ENCODE measurements around the gene SNX17. TPM values are rescaled to one million over a fixed set of nuclear protein-coding genes. Genes with fewer than 3 reads are reported as not detected.
A peak's percentile ranks its signal among the peaks of the same experiment; 100 is the strongest.

SNX17 gene
- total RNA-seq, 1 donor from 2014 or later: 90.5 TPM

DNA sequence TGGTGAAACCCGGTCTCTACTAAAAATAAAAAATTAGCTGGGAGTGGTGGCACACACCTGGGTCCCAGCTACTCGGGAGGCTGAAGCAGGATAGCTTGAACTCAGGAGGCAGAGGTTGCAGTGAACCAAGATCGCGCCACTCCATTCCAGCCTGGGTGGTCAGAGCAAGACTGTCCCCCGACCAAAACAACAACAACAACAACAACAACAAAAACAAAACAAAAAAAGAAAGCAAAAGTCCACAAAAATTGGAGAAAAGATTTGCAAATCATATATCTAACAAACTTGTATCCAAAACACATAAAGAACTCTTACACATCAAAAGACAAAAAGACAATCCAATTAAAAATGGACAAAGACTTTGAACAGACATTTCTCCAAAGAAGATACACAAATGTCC lies 28.5 kb downstream of the SNX17 start:
- Mint-ChIP-seq H3K27ac (ENCODE audit: unreplicated experiment) (no peak overlapping the region), H3K4me3 (ENCODE audit: unreplicated experiment) (no peak overlapping the region), H3K36me3 (ENCODE audit: low read depth, unreplicated experiment) (peaks cover 3% of the 10 kb centered on the region), H3K4me1 (ENCODE audit: unreplicated experiment) (no peaks in the 10 kb centered on the region), H3K27me3 (ENCODE audit: unreplicated experiment) (peaks cover 2% of the 10 kb centered on the region), H3K9me3 (ENCODE audit: unreplicated experiment) (no peaks in the 10 kb centered on the region)
- no peak for DNase-seq (ENCODE audit: low spot score)
- TF ChIP-seq CTCF (IDR thresholded peaks at IDR 0.05; ENCODE audit: unreplicated experiment): no peak

DNA sequence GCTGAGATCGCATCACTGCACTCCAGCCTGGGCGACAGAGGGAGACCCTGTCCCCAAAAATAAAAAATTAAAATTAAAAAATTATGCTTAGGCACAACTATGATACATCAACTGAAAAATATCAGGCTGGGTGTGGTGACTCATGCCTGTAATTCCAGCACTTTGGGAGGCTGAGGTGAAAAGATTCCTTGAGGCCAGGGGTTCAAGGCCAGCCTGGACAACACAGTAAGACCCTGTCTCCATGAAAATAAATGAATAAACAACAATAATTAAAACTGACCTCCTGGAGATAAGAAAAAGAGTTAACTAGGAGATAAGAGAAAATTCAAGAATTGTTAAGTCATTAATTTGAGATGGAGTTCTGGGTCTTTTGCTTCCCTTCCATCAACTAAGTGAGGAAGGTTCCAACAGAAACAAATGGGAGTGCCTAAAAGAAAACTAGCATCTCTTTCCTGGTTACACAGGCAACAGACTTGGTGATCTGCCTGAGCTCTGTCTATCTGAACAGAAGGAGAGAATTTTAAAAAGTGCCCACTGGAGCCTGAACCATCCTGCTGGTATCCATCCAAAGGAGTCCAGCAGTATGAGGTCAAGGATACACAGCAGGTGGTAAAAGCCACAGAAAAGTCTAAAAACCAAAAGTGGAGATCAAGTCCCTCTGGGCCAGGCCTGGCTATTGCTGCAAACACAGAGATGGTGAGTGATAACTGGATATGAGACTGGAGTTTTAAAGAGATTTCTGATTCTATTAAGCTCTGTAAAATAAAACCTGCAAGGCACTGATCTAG lies 30.1 kb downstream of the SNX17 start:
- H3K4me1 Mint-ChIP-seq (ENCODE audit: unreplicated experiment): no peaks in the 10 kb centered on the region
- TF ChIP-seq CTCF (IDR thresholded peaks at IDR 0.05; ENCODE audit: unreplicated experiment): no peak
- no peaks in the 10 kb centered on the region for H3K9me3 Mint-ChIP-seq (ENCODE audit: unreplicated experiment)
- H3K27me3 Mint-ChIP-seq (ENCODE audit: unreplicated experiment): peaks cover 2% of the 10 kb centered on the region
- peak overlapping the region; percentile 42 for H3K4me3 Mint-ChIP-seq (ENCODE audit: unreplicated experiment)
- peaks cover 3% of the 10 kb centered on the region for H3K36me3 Mint-ChIP-seq (ENCODE audit: low read depth, unreplicated experiment)
- no peak for DNase-seq (ENCODE audit: low spot score)
- peak overlapping the region; percentile 37 for H3K27ac Mint-ChIP-seq (ENCODE audit: unreplicated experiment)

DNA sequence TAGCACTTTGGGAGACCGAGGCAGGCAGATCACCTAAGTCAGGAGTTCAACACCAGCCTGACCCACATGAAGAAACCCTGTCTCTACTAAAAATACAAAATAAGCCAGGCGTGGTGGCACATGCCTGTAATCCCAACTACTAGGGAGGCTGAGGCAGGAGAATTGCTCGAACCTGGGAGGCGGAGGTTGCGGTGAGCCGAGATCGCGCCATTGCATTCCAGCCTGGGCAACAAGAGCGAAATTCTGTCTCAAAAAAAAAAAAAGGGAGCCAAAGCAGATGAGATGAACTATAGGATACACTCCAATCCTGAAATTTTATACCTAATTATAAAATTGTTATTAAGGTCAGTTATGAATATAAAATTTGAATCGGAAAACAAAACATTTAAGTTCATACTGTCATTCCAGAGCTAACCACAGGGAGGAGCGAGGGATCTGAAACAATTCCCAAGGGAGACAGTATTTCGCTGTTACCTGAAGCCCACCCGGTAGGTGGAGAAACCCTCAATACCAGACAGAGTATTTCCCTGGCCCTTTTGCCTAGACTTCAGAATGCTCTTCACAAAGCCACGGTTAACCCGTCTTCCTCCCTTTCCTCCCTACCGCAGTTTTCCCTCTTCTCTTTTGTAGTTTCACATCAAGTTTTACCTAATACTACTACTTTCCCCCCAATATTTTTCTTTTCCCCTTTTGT lies 37.5 kb downstream of the SNX17 start:
- H3K4me3 Mint-ChIP-seq (ENCODE audit: unreplicated experiment): peak overlapping the region; percentile 93
- peaks cover 9% of the 10 kb centered on the region for H3K36me3 Mint-ChIP-seq (ENCODE audit: low read depth, unreplicated experiment)
- no peaks in the 10 kb centered on the region for H3K9me3 Mint-ChIP-seq (ENCODE audit: unreplicated experiment)
- peak; percentile 43 for DNase-seq (ENCODE audit: low spot score)
- peak; percentile 71 for TF ChIP-seq CTCF (IDR thresholded peaks at IDR 0.05; ENCODE audit: unreplicated experiment)
- H3K27me3 Mint-ChIP-seq (ENCODE audit: unreplicated experiment): peaks cover 10% of the 10 kb centered on the region
- peaks cover 10% of the 10 kb centered on the region for H3K4me1 Mint-ChIP-seq (ENCODE audit: unreplicated experiment)
- peak overlapping the region; percentile 89 for H3K27ac Mint-ChIP-seq (ENCODE audit: unreplicated experiment)

DNA sequence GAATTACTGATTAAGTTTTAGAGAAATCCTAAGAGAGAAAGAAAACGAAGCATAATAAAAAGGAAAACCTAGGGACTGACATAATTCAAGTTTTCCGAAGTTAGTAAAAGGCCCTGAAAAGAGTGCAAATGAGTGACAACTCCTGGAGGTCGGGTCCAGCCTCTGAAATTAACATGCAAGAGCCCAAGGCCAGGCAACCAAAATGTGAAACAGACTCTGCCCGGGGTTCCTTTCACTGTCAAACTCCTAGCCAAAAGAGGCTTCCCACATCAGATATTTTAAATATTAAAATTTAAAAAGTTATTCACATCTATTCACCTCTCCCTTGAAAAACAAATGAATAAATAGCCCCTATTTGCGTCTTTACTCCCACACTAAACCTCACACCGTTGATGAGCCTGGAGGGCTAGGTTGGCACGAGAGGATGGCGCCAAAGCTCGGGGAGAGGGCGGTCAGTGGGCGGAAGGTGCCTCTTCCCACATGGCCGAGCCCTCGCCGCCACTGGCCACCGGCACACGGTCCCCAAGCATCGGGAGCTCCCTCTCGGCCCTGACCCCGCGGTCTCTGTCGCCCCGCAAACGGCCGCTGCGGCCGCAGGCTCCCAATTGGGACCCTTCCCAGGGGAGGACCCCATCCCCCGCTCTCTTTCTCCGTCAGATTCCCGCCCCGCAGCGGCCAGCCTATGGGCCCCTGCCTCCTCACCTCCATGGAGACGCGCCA lies 38.3 kb downstream of the SNX17 start:
- TF ChIP-seq CTCF (IDR thresholded peaks at IDR 0.05; ENCODE audit: unreplicated experiment): no peak
- Mint-ChIP-seq H3K27me3 (ENCODE audit: unreplicated experiment) (peaks cover 10% of the 10 kb centered on the region), H3K4me1 (ENCODE audit: unreplicated experiment) (peaks cover 10% of the 10 kb centered on the region), H3K27ac (ENCODE audit: unreplicated experiment) (peak overlapping the region; percentile 89), H3K36me3 (ENCODE audit: low read depth, unreplicated experiment) (peaks cover 9% of the 10 kb centered on the region), H3K4me3 (ENCODE audit: unreplicated experiment) (peak overlapping the region; percentile 93), H3K9me3 (ENCODE audit: unreplicated experiment) (no peaks in the 10 kb centered on the region)
- DNase-seq (ENCODE audit: low spot score): peak; percentile 33

Data from endothelial cell (in vitro differentiated cells).